HG03571 (cell line): ENCODE data around the gene TFF1.

Experiments used
- ATAC-seq: cut with Tn5 transposase; IDR thresholded peaks from one replicate; pipeline ENCODE4 v1.9.1; 2021; ENCODE audit not compliant: unreplicated experiment

TFF1 gene

DNA sequence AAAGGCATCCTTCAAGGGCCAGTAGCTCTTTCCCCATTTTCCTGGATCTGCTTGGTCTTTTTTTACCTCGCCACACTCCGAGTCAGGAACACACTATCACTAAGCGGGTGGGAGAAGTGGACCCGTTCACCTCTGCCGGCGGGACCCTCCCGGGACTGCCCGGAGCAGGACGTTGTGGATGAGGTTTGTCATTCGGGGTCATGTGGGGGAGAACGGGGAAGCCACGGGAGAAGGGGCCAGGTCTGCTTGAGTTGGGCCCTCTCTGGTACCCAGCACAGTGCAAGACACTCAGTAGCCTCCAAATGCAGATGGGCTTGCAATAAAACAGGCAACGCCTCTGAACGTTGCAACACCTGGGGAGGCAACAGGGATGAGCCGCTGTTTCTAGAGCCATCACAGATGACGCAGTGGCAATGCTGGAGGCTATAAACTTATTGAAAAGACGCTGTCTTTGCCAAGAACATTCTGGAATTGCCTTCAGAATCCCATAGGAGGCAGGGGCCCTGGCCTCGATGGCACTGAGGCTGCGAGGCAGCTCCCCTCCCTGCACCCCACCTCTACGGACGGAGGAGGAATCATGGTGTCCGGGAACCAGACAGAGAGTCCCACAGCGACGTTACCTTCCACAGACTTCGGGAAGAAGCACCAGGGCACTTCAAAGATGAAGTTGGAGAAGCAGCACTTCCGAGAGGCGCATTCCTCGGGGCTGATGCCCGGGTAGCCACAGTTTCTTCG is 19.3 kb downstream of the TFF1 start:
- no peak for ATAC-seq

DNA sequence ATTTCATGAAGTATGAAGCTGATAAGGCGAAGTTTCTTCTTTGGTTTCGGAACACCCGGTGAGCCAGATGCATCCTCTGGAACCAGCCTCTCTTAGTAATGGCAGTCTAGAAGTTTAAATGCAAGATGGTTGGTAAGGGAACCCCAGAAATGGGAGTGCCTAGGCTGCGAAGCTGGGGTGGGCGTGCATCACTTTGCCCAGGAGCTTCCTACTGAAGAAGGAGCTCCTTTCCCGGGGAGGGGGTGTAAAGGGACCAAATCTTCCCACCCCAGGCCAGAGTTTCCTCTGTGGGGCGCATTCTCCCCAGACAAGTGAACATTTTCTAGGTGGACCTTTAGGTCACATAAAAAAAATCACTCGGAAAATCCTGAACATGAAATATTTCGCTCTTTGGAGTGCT is 19.9 kb downstream of the TFF1 start:
- no peak for ATAC-seq

- ATAC-seq = no peak
Measured at GRCh38 chr21:42344631-42345030, 21.7 kb downstream of the TFF1 start.

DNA sequence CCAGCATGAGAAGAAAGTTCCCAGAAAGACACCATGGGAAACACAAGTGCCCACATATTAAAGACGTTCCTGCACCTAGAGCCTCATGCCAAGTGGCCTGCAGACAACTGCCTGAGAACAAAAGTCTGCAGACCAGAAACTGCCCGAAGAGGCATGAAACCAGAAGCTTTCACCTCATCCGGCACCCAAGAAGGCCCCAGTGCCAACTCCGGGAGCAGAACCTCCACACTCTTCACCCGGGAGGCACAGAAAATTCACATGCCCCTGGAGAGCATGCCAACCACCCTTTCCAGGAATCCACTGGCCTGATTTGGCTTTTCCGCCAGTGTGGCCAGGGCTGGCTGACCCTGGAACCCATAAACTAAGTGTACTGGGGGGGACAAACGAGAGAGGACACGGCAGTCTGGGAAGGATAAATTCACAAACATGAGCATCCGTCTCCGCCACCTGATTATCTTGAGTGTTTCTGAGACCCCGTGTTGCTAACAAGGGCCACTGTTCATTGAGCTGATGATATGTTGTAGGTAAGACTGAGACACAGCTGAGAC is 22.3 kb downstream of the TFF1 start:
- ATAC-seq = no peak

DNA sequence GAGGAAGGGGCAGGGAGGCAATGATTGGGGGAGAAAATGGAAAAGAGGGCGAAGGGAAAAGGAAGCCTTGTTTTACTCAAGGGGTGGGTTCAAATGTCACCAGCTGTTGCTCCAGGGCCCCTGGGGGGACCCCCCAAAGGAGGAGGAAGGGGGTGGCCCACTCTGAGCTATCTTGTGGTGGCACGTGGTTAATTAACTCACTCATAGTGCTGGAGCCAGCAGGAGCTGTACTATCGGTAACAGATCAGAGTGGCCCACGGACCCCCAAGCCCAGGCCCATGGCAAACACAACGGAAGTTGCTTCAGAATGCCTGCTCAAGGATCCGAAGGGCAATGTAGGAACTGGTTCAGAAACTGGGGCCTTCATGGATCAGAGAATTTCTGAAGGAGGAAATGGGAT is 22.8 kb downstream of the TFF1 start:
- ATAC-seq = no peak

- ATAC-seq = no peak
Measured at GRCh38 chr21:42343101-42343500, 23.2 kb downstream of the TFF1 start.

- no peak for ATAC-seq
Measured at GRCh38 chr21:42341776-42342542, 24.4 kb downstream of the TFF1 start.

GRCh38 chr21:42340187-42341050 is 25.9 kb downstream of the TFF1 start:
- no peak for ATAC-seq

- ATAC-seq = no peak
Measured at GRCh38 chr21:42338729-42339715, 27.3 kb downstream of the TFF1 start.

GRCh38 chr21:42337830-42338728 is 28.3 kb downstream of the TFF1 start:
- ATAC-seq = no peak

DNA sequence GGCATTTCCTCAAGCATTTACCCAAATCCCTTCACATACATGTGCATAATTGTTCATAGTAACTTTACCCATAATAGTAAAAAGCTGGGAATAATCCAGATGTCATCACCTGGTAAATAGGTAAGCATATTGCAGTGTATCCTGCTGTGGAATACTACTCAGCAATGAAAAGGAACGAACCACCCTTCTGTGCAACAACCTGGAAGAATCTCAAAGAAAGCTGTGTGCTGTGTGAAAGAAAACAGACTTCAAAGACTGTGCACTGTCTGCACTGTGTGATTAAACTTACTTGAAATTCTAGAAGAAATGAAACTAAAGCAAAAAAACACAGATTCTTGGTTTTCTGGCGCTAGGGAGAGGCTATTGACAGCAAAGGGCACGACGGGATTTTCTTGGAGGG is 29.1 kb downstream of the TFF1 start:
- no peak for ATAC-seq

DNA sequence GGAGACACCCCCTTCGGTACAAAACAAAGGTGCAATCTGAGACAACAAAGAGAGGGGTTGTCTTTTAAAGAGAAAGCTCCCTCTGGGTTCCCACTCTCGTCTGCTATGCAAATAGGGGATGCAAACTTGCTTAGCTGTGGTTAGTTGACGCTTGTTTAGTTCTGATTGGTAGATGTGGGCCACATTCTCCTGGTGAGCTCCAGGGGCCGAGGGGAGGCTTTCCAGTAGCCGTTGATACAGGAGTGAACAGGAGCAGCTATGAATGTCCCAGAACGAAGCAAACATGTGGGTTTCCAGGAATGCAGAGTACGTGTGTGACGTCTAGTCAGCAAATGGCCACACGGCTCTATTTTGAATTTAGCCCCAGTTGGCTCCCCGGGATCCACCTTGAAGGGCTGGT is 30.3 kb downstream of the TFF1 start:
- ATAC-seq = no peak

GRCh38 chr21:42332557-42333317 is 33.6 kb downstream of the TFF1 start:
- no peak for ATAC-seq

DNA sequence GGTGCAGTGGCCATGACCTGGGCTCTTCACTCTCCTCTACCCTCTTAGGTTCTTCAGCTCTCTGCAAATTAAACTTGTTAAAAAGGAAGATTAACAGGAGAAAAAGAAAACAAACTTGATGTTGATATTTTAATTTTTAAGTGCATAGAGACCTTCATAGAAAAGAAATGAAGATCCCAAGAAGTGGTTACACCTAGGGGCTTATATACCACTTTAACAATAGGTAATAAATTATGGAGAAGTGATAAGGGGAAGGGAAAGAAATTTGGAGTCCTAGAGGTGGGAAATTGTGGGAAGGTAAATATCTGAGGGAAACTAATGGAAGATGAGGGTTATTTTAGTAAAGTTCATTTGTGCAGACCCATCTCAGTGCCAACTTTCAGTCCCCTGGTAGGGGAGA is 34.7 kb downstream of the TFF1 start:
- ATAC-seq = no peak

- ATAC-seq = no peak
Measured at GRCh38 chr21:42330380-42331371, 35.7 kb downstream of the TFF1 start.

DNA sequence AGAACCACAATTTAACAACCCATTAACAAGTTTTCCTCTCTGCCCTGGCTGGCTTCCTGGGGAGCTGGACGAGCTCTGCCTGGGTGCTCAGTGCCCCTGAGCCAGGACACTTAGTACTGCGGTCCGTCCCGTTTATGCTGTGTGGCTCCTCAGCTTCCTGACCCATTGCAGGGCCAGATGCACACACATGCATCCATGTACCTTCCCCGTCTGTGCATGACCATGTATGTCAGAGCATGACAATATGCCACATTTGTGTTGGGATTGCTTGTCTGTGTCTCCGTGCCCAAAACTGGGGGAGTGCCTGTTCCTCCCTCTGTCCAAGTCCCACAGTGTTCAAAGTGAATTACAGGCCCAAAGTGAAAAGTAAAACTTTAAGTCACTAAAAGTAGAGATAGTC is 41.4 kb downstream of the TFF1 start:
- ATAC-seq = no peak

DNA sequence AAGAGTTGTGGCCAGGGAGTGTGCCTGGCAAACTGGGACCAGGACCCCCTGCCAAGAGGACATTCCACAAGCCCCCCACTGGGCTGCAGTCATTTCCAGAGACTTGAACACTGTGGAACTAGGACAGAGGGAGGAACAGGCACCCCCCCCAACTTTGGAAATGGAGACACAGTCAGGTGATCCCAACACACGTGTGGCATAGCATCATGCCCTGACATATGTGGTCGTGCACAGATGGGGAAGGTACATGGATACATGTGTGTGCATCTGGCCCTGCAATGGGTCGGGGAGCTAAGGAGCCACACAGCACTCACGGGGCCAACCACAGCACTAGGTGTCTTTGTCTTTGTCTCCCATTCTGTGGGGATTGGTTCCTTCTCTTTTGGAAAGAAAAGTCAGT is 44.5 kb downstream of the TFF1 start:
- no peak for ATAC-seq
